Left ventricle myocardium inferior (tissue), 1 donor: ENCODE results near the gene EIF5AL1. TPM values are rescaled to one million over a fixed set of nuclear protein-coding genes. Genes with fewer than 3 reads are reported as not detected.
"Not testable (repeated sequence)": the region's sequence is repeated elsewhere in the genome, so short reads cannot be mapped to it uniquely, and the experiment has no call there.

Source experiments
- DNase-seq: peaks from one replicate; pipeline ENCODE4 v3.0.0-alpha.2; 2020
- H3K27ac ChIP-seq: fragments of 200-600 bp; replicated peaks from 2 replicates; pipeline ENCODE4 v1.8.0; 2021
- H3K27me3 ChIP-seq: fragments of 200-600 bp; 2 replicates; pipeline ENCODE4 v1.8.0; 2021; ENCODE audit warnings: low read depth
- H3K36me3 ChIP-seq: fragments of 200-600 bp; 2 replicates; pipeline ENCODE4 v1.8.0; 2021
- H3K4me1 ChIP-seq: fragments of 200-600 bp; 2 replicates; pipeline ENCODE4 v1.8.0; 2021
- H3K4me3 ChIP-seq: fragments of 200-600 bp; 2 replicates; pipeline ENCODE4 v1.8.0; 2021; ENCODE audit warnings: mild to moderate bottlenecking, moderate library complexity
- H3K9me3 ChIP-seq: fragments of 200-600 bp; replicated peaks from 2 replicates; pipeline ENCODE4 v1.8.0; 2021
- CTCF ChIP-seq: fragments of 200-600 bp; IDR thresholded peaks from 2 replicates; pipeline ENCODE4 v1.8.0; 2021; ENCODE audit warnings: antibody characterized with exemption, mild to moderate bottlenecking, borderline replicate concordance
- intact Hi-C: fragments of 100-400 bp; cut with micrococcal nuclease; formaldehyde crosslinking; loops from one replicate; pipeline ENCODE4 v1.11.0; 2022
- total RNA-seq: library from RNA; stranded (reverse); fragmentation: NEBNext Ultra II Directional; extraction: Animal tissue kit (Norgen Biotek cat#: 25700); gene quantifications from one replicate; pipeline ENCODE4 v1.2.1, GENCODE V29; 2021
- donor health status: DM: no; HTN: yes; CAD: no; lungs with severe emphysema.

EIF5AL1 gene
- total RNA-seq, 1 donor from 2014 or later = 0.05 TPM

GRCh38 chr10:79533142-79533902, 21.0 kb downstream of the EIF5AL1 start:
- H3K27ac ChIP-seq, H3K36me3 ChIP-seq, DNase-seq, H3K27me3 ChIP-seq, H3K9me3 ChIP-seq, H3K4me3 ChIP-seq, intact Hi-C loops, H3K4me1 ChIP-seq: not testable (repeated sequence)

DNA sequence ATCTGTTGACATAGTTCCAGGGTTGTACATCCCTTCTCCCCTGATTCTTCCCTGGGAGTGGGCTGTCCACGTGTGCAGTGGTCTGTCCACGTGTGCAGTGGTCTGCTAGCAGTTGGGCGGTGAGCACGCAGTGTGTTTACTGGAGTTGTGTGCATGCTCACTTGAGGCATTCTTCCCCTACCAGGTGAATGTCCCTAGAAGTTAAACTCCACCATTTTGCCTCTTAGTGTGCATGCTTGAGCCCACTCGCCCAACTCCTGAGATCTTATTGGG, 21.5 kb downstream of the EIF5AL1 start:
- intact Hi-C loops, DNase-seq, H3K36me3 ChIP-seq, H3K4me3 ChIP-seq, H3K27me3 ChIP-seq, H3K4me1 ChIP-seq, H3K9me3 ChIP-seq, H3K27ac ChIP-seq: not testable (repeated sequence)

DNA sequence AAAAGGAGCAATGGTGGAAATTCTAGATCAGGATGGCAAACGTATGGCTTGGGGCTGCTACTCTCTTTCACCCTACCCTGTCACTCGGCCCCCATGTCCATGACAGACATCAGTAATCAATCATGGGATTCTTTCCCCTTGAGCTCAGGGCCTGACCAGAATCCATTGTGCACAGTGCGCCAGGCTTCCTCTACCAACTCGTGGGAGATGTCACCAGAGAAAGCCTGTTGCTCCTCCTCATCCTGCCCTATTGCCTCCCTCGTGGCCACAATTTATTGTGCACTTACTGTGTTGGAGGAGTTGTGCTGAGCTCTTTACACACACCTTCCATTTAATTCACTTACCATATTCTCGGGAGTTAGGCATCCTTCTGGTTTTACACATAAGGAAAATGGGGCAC, 26.0 kb downstream of the EIF5AL1 start:
- H3K27me3 ChIP-seq, H3K9me3 ChIP-seq, H3K27ac ChIP-seq, H3K36me3 ChIP-seq, H3K4me3 ChIP-seq, intact Hi-C loops, DNase-seq, H3K4me1 ChIP-seq: not testable (repeated sequence)

DNA sequence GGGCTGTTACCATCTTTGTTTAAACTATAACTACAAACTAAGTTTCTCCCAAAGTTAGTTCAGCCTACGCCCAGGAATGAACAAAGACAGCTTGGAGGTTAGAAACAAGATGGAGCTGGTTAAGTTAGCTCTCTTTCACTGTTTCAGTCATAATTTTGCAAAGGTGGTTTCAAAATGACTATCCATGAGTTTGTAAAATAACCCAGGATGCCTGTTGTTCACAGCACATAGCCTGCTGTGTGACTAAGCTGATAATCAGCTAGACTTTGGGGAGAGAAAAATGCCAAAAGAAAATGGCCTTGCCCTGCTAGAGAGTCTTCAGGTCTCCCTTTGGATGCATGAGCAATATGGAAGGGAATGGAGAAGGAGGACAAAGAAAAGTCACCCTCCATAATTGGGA, 28.6 kb downstream of the EIF5AL1 start:
- H3K4me3 ChIP-seq, H3K36me3 ChIP-seq, H3K4me1 ChIP-seq, H3K9me3 ChIP-seq, DNase-seq, H3K27ac ChIP-seq, intact Hi-C loops, H3K27me3 ChIP-seq: not testable (repeated sequence)

GRCh38 chr10:79542626-79543025, 30.3 kb downstream of the EIF5AL1 start:
- intact Hi-C loops = no loop called here
- no peaks in the 10 kb centered on the region for H3K36me3 ChIP-seq
- TF ChIP-seq CTCF = no peak
- H3K9me3 ChIP-seq = no peaks in the 10 kb centered on the region
- no peak overlapping the region for H3K27ac ChIP-seq
- DNase-seq = no peak
- H3K4me3 ChIP-seq = no peak overlapping the region
- no peaks in the 10 kb centered on the region for H3K4me1 ChIP-seq
- H3K27me3 ChIP-seq = no peaks in the 10 kb centered on the region

- H3K36me3 ChIP-seq, H3K9me3 ChIP-seq, H3K27me3 ChIP-seq, H3K4me1 ChIP-seq, H3K4me3 ChIP-seq, DNase-seq, intact Hi-C loops, H3K27ac ChIP-seq: not testable (repeated sequence)
Measured at GRCh38 chr10:79544408-79544807, 32.1 kb downstream of the EIF5AL1 start.

GRCh38 chr10:79544926-79545659, 32.8 kb downstream of the EIF5AL1 start:
- H3K36me3 ChIP-seq, H3K4me1 ChIP-seq, H3K27me3 ChIP-seq, DNase-seq, H3K9me3 ChIP-seq, H3K4me3 ChIP-seq, intact Hi-C loops, H3K27ac ChIP-seq: not testable (repeated sequence)

DNA sequence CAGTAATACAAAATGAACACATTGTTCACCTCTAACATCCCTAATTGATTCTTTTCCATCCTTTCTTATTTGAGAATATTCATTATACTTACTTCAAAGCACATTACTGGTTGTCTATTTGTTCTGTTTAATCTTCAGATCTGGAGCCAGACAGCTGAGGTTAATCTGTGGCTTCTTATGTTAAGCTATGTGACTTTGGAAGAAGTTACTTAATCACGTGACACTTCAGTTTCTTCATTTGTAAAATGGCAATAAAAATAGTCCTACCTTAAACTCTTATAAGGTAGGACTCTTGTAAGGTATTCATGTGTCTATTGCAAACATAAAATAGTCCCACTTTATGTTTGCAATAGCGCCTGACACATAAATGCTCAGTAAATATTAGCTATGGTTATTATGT, 34.8 kb downstream of the EIF5AL1 start:
- H3K36me3 ChIP-seq, intact Hi-C loops, H3K4me3 ChIP-seq, H3K9me3 ChIP-seq, DNase-seq, H3K27me3 ChIP-seq, H3K27ac ChIP-seq, H3K4me1 ChIP-seq: not testable (repeated sequence)

DNA sequence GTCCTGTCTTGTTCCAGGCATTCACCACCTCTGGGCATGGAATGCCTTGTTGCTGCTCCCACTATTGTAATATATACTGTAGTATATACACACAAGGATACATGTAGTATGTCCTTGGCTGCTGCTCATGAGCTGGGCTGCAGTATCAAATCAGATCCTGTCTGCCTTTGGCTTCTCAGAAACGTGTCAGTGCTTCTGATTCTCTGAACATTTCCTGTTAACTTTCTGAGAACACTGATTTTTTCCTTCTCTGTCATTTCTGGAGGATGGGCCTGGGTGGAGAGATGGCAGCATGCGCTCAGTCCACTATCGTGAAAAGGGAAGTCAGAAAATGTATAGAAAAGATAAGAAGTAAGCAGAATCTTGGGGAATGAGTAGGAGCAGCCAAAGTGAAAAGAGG, 35.6 kb downstream of the EIF5AL1 start:
- Histone ChIP-seq H3K36me3 (no peaks in the 10 kb centered on the region), H3K4me3 (no peak overlapping the region), H3K9me3 (no peaks in the 10 kb centered on the region), H3K27me3 (peaks cover 13% of the 10 kb centered on the region), H3K4me1 (no peaks in the 10 kb centered on the region), H3K27ac (no peak overlapping the region)
- intact Hi-C loops = no loop called here
- no peak for TF ChIP-seq CTCF
- DNase-seq = no peak
